Endodermal cell (in vitro differentiated cells): ENCODE measurements around the gene FOSB. TPM values are rescaled to one million over a fixed set of nuclear protein-coding genes. Genes with fewer than 3 reads are reported as not detected.

Experiments used
- DNase-seq: peaks from one replicate; pipeline ENCODE4 v3.0.0-alpha.2; 2017
- H3K27ac ChIP-seq: 2 replicates; pipeline ENCODE4 v1.5.1; 2013; ENCODE audit warnings: mild to moderate bottlenecking, low read depth, low read length, moderate library complexity
- H3K27me3 ChIP-seq: 2 replicates; pipeline ENCODE4 v1.6.1; 2013; ENCODE audit warnings: mild to moderate bottlenecking, low read length, moderate library complexity; ENCODE audit not compliant: insufficient read depth, control insufficient read depth, poor library complexity, severe bottlenecking
- H3K36me3 ChIP-seq: 2 replicates; pipeline ENCODE4 v1.7.0; 2013; ENCODE audit warnings: mild to moderate bottlenecking, low read length, moderate library complexity; ENCODE audit not compliant: control insufficient read depth, insufficient read depth
- H3K4me1 ChIP-seq: one replicate; pipeline ENCODE4 v1.7.0; 2013; ENCODE audit warnings: low read length; ENCODE audit not compliant: control insufficient read depth, insufficient read depth
- H3K4me3 ChIP-seq: 2 replicates; pipeline ENCODE4 v1.5.1; 2013; ENCODE audit warnings: mild to moderate bottlenecking, low read length, moderate library complexity
- H3K9ac ChIP-seq: 2 replicates; pipeline ENCODE4 v1.6.1; 2013; ENCODE audit warnings: mild to moderate bottlenecking, low read length, moderate library complexity; ENCODE audit not compliant: poor library complexity, severe bottlenecking; ENCODE audit errors: extremely low read depth
- H3K9me3 ChIP-seq: 2 replicates; pipeline ENCODE4 v1.6.1; 2013; ENCODE audit warnings: mild to moderate bottlenecking, low read length, moderate library complexity; ENCODE audit not compliant: control insufficient read depth
- H3K27ac Mint-ChIP-seq: 2 replicates; pipeline ENCODE4 v1.8.0; 2020; ENCODE audit warnings: mixed read lengths
- H3K27me3 Mint-ChIP-seq: 2 replicates; pipeline ENCODE4 v1.8.0; 2021; ENCODE audit warnings: mild to moderate bottlenecking, mixed read lengths; ENCODE audit not compliant: insufficient read depth
- H3K36me3 Mint-ChIP-seq: 2 replicates; pipeline ENCODE4 v1.8.0; 2020; ENCODE audit warnings: low read depth, mixed read lengths
- H3K4me1 Mint-ChIP-seq: 2 replicates; pipeline ENCODE4 v1.8.0; 2020; ENCODE audit warnings: mixed read lengths
- H3K4me3 Mint-ChIP-seq: 2 replicates; pipeline ENCODE4 v1.8.0; 2020; ENCODE audit warnings: mild to moderate bottlenecking, moderate library complexity, mixed read lengths
- H3K9me3 Mint-ChIP-seq: 2 replicates; pipeline ENCODE4 v1.8.0; 2020; ENCODE audit warnings: mild to moderate bottlenecking, mixed read lengths
- WGBS, 2 experiments: methylation state at CpG; one replicate each; pipeline versions ENCODE4 v1.1.5 to v1.1.7; 2013; ENCODE audit warnings: missing lambda C conversion rate in 2 of 2, mixed read lengths in 1 of 2; ENCODE audit not compliant: insufficient coverage in 1 of 2, insufficient read length in 1 of 2; 5-methylcytosine and 5-hydroxymethylcytosine counted together
- total RNA-seq, 2 donors: library from RNA; stranded (reverse); fragmentation: NEBNext Ultra II Directional in 1 of 2; extraction: Animal tissue kit (Norgen Biotek cat#: 25700) in 1 of 2; gene quantifications; 2 replicates in 1 of 2; 3 replicates in 1 of 2; pipeline ENCODE4 v1.2.1, GENCODE V29; 2021
- TF ChIP-seq, protein P1 (sequence below): fragments of 200-600 bp; sonication (generic); conservative IDR thresholded peaks from 2 replicates; pipeline ENCODE4 v1.5.0; 2021; ENCODE audit warnings: antibody characterized with exemption, mild to moderate bottlenecking

Gene FOSB
- total RNA-seq, 2 donors from 2014 or later: 1.6 to 3.0 TPM

DNA sequence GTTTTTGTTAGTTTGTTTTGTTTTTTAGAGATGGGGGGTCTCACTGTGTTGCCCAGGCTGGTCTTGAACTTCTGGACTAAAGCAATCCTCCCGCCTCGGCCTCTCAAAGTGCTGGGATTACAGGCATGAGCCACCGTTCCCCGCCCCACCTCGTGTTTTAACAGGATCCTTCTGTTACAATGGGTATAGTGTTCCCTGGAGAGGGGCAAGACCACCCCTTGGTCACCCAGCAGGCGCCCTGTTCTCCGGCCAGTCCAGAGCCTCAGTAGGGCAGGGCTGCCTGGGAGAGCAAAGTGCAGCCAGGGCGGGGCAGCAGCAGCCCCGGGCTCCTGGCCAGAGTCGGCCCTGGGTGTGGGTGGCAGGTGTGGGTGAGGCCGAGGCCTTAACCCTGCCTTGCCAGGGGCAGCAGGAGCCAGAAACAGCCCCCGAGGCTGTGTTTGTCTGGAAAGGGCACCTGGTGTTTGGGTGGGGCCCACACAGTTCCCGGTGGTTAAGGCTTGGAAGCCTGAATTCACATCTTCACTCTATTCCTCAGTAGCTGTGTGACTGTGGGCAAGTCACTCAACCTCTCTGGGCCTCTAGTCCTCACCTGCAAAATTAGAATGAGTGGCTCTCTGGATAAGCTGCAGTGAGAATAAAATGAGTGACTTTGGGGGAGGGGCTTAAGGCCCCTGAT lies 46.7 kb downstream of the FOSB start:
- H3K27ac ChIP-seq: no peak overlapping the region
- 90 to 95% methylated on average over 8 to 13 of the region's 13 CpGs for WGBS, 2 experiments
- peak overlapping the region; percentile 88 for H3K27ac Mint-ChIP-seq
- no peak overlapping the region for H3K4me3 ChIP-seq
- TF ChIP-seq, protein P1, sequence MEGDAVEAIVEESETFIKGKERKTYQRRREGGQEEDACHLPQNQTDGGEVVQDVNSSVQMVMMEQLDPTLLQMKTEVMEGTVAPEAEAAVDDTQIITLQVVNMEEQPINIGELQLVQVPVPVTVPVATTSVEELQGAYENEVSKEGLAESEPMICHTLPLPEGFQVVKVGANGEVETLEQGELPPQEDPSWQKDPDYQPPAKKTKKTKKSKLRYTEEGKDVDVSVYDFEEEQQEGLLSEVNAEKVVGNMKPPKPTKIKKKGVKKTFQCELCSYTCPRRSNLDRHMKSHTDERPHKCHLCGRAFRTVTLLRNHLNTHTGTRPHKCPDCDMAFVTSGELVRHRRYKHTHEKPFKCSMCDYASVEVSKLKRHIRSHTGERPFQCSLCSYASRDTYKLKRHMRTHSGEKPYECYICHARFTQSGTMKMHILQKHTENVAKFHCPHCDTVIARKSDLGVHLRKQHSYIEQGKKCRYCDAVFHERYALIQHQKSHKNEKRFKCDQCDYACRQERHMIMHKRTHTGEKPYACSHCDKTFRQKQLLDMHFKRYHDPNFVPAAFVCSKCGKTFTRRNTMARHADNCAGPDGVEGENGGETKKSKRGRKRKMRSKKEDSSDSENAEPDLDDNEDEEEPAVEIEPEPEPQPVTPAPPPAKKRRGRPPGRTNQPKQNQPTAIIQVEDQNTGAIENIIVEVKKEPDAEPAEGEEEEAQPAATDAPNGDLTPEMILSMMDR: no peak
- H3K4me1 Mint-ChIP-seq: peaks cover 5% of the 10 kb centered on the region
- no peak overlapping the region for H3K9ac ChIP-seq
- no peaks in the 10 kb centered on the region for H3K9me3 ChIP-seq
- H3K36me3 Mint-ChIP-seq: peaks cover 46% of the 10 kb centered on the region
- DNase-seq: no peak
- H3K9me3 Mint-ChIP-seq: no peaks in the 10 kb centered on the region
- no peaks in the 10 kb centered on the region for H3K27me3 Mint-ChIP-seq
- H3K27me3 ChIP-seq: no peaks in the 10 kb centered on the region
- peaks cover 2% of the 10 kb centered on the region for H3K4me1 ChIP-seq
- no peak overlapping the region for H3K4me3 Mint-ChIP-seq
- H3K36me3 ChIP-seq: peaks cover 79% of the 10 kb centered on the region

DNA sequence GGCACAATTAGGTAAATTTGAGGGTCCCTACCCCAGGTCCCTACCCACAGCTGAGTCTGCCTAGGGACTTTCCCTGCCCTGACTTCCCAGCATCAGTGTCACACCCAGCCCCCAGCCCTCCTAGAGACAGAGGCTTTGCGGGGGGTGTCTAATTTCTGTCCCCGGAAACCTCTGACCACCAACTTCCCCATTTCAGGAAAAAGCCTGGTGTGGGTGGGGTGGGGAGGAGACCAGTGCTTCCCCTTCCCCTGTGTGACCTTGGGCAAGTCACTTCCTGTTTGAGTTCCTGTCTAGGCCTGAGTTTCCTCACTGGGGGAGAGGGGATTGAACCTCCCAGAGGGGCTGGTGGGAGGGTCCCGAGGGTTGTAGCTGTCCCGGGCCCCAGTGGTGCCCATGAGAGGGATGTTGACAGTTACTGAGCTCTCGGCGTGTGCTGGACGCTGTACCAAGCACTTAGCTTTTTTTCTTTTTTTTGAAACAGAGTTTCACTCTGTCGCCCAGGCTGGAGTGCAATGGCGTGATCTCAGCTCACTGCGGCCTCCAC lies 47.4 kb downstream of the FOSB start:
- Mint-ChIP-seq H3K36me3 (peaks cover 47% of the 10 kb centered on the region), H3K4me3 (no peak overlapping the region), H3K27me3 (no peaks in the 10 kb centered on the region), H3K9me3 (no peaks in the 10 kb centered on the region), H3K4me1 (no peaks in the 10 kb centered on the region), H3K27ac (no peak overlapping the region)
- peaks cover 80% of the 10 kb centered on the region for H3K36me3 ChIP-seq
- no peaks in the 10 kb centered on the region for H3K9me3 ChIP-seq
- no peak overlapping the region for H3K27ac ChIP-seq
- WGBS, 2 experiments: 93 to 96% methylated on average over 8 to 9 of the region's 10 CpGs
- no peaks in the 10 kb centered on the region for H3K4me1 ChIP-seq
- no peak overlapping the region for H3K9ac ChIP-seq
- DNase-seq: no peak
- H3K4me3 ChIP-seq: no peak overlapping the region
- H3K27me3 ChIP-seq: no peaks in the 10 kb centered on the region
- TF ChIP-seq, protein P1: no peak

DNA sequence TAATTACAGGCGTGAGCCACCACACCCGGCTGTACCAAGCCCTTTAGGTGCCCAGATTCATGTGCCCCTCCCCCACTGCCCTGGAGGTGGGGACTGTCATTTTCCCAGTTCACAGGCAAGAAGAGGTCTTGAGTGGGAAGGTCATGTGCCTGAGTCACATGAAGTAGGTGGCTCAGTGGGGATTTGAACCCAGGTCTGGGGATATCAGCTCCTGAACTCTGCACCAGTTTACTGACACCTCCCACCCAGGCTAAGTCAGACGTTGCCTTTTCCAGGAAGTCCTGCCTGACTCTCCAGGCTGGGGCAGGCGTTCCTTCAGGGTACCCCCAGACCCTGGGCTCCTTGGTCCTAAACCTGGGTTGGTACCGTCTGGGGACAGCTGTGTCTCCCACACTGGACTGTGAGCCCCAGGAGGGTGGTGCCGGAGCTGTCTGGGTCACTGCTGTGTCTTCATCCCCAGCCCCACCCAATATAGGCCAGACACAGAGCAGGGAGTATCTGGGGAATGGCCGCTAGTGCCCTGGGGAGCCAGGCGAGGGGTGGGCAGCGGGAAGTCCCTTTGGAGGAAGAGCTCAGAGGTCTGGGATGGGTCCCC lies 48.1 kb downstream of the FOSB start:
- Mint-ChIP-seq H3K36me3 (peaks cover 46% of the 10 kb centered on the region), H3K27me3 (no peaks in the 10 kb centered on the region), H3K27ac (peak overlapping the region; percentile 17), H3K4me3 (no peak overlapping the region), H3K9me3 (no peaks in the 10 kb centered on the region), H3K4me1 (no peaks in the 10 kb centered on the region)
- no peaks in the 10 kb centered on the region for H3K27me3 ChIP-seq
- H3K9ac ChIP-seq: no peak overlapping the region
- H3K27ac ChIP-seq: no peak overlapping the region
- H3K4me3 ChIP-seq: no peak overlapping the region
- no peaks in the 10 kb centered on the region for H3K4me1 ChIP-seq
- TF ChIP-seq, protein P1: no peak
- H3K9me3 ChIP-seq: no peaks in the 10 kb centered on the region
- H3K36me3 ChIP-seq: peaks cover 79% of the 10 kb centered on the region
- 93 to 95% methylated on average over 4 to 9 of the region's 9 CpGs for WGBS, 2 experiments
- no peak for DNase-seq
